Stimulated activated CD4-positive, alpha-beta T cell treated with anti-CD3 and anti-CD28 coated beads, Interleukin-1b, Interleukin-23, amount 100 ng/mL, for 1 hour (primary cell): ENCODE results near the gene SLC6A13.
"Not testable (repeated sequence)": the region's sequence is repeated elsewhere in the genome, so short reads cannot be mapped to it uniquely, and the experiment has no call there.

ENCODE experiments used
- DNase-seq, 2 donors: peaks; one replicate each; pipeline ENCODE4 v3.0.0-alpha.2; 2020; ENCODE audit warnings: low read depth in 2 of 2

The SLC6A13 gene

DNA sequence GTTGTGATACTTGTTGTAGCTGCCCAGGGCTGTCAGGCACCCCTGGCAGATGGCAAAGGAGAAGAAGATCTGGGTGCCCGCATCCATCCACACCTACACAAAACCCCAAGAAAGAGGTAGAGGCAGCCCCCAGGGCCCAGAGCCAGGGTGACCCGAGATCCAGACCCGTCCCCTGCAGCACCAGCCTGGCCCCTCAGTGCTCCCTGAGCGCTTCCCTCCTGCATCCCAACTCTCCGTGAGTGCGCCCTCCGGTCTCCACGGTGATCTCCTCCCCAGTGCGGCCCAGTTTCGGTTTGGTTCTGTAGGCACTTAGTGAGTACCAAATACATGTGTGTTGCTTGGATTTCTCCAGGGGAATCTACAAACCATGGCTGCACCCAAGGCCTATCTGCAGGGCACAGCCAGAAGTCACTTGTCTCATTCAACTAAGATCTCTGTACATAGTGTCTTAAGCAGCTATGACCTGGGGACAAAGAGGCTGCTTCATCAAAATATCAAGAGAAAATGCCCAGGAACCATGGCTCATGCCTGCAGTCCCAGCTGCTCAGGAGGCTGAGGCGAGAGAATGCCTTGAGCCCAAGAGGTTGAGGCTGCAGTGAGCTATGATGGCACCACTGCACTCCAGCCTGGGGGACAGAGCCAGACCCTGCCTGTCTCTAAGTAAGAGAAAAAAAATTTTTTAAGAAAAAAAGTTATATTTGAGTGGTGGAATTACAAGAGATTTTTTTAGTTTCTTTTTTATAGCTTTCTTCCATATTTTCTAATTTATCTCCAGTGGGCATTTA is 64.5 kb downstream of the SLC6A13 start:
- no peak for DNase-seq

GRCh38 chr12:197347-197746 is 65.3 kb downstream of the SLC6A13 start:
- DNase-seq: no peak

DNA sequence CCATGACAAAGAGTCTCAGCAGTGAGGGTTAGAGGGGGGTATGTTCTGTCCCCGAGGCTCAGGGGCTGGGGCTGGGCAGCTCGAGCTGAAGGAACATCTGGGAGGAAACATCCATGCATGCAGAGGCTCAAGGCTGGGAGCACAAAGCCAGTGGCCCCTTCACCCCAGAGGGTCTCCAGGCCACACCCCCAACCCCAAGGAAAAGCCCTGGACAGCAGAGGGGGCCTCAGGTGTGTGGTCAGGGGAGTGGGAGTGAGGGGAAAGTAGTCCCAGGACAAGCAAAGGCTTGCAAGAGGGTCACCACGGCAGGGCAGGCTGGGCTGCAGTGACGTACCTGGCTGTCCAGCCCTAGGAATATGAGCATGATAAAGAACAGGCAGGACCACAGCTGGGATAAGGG is 66.2 kb downstream of the SLC6A13 start:
- no peak for DNase-seq

GRCh38 chr12:195951-196350 is 66.7 kb downstream of the SLC6A13 start:
- DNase-seq: no peak

DNA sequence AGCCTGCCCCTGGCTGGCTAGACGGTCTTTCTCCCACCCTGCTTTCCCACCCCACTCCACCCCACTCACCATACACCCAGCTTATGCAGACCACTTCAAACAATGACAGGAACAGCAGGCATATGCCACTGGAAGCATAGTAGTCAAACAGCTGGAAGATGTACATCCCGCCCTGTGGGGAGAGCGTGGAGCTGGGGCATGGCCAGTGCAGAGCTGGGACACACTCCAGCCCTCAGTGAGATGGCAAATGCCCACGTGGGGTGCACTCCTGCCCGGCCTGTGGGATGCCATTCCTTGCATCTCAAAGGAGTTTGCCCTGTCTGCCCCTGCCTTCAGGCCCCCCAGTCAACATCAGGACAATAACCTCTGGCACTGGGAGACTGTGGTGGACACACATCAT is 67.5 kb downstream of the SLC6A13 start:
- DNase-seq: no peak

DNA sequence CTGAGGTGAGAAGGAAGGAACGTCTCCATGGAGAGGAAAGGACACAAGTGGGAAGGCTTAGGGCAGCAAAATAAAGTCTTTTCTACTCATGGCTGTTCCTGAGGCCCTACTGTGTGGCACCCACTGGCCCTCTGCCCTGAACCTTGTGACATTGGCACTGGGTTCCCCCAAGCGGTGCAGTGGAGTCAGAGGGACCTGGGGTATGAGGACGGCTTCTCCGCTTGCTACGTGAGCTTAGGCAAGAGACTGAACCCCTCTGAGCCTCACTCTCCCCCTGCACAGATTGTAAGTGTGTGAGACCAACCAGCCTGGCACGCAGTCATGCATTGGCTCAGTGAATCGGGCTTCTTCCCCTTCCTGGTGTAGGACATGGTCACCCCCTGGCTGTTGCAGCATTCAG is 68.4 kb downstream of the SLC6A13 start:
- no peak for DNase-seq

GRCh38 chr12:193261-193660 is 69.4 kb downstream of the SLC6A13 start:
- no peak for DNase-seq

DNA sequence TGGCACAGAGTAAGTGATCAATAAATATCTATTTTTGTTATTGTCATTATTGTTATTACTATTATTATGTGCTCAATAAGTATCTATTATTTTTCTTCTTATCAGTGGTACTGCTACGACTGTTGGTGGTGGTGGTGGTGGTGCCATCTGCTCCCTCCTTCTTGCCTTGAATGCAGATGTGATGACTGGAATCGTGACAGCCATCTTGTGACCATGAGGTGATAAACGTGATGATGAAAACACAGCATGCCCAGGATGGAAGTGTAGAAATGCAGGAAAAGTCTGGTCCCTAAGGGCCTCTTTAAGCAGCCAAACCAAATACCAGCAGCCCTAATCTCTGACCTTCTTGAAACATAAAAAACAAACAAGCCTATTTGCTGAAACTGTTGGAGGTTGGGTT is 71.1 kb downstream of the SLC6A13 start:
- DNase-seq: no peak

GRCh38 chr12:190881-191280 is 71.8 kb downstream of the SLC6A13 start:
- DNase-seq: no peak

DNA sequence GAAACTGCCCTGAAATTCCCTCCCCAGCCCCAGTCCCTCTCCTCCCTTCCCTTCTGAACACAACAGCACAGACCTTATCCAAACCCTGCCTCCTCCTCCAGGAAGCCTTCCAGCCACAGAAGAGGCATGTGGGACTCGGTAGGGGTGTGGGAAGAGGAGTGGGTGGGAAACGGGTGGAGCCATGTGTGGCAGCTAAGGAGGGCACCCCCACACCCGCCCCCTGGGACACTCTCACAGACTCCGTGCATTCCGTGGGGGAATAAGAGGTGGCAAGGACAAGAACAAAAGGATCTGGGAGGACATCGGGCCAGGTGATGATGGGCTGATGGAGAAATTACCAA is 73.0 kb downstream of the SLC6A13 start:
- no peak for DNase-seq

GRCh38 chr12:188910-189621 is 73.6 kb downstream of the SLC6A13 start:
- peak in 1 of 2 donors; percentile 1 for DNase-seq

GRCh38 chr12:187986-188909 is 74.4 kb downstream of the SLC6A13 start:
- DNase-seq: not testable (repeated sequence)

- no peak for DNase-seq
Measured at GRCh38 chr12:186006-186625, 76.5 kb downstream of the SLC6A13 start.

DNA sequence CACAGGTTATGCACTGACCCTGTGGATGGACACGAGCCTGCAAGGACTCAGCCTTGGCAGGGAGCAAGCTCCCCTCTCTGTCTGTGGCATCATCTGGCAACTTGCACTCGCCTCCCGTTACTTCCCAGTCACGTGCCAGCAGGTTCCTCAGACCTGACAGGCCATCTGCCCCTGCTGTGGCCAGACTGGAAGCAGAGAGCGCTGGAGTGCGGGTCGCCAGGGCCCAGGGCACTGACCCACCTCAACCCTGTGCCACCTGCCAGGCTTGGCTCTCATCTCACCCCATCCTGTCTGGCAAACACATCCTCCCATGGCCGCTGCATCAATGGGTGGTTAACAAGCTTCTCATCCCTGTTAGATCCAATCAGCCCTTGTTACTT is 77.1 kb downstream of the SLC6A13 start:
- no peak for DNase-seq

- DNase-seq: no peak
Measured at GRCh38 chr12:184811-185575, 77.6 kb downstream of the SLC6A13 start.

DNA sequence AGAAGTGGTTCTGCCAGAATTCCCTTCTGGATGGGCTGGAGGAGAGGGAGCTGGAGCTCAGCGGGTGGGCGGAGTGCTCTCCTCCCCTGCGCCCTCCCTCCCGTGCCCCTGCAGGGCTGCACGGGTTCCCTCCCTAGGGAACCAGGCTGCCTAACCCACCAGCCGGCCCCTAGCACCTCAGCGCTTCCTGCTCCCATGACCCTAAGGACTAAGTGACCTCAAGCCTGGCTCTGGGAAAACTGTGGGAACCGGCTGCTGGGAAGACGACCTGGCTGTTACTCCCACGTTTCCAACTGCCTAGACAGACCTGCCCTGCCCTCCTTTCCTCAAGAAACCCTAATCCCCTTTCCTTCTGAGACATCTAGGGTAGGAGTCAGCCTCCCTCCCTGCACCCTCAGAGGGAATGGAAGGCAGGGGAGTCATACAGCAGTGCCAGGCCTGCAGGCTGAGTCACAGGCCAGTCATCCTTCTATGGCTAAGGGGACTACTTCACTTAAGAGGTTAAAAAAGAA is 80.2 kb downstream of the SLC6A13 start:
- DNase-seq: no peak

DNA sequence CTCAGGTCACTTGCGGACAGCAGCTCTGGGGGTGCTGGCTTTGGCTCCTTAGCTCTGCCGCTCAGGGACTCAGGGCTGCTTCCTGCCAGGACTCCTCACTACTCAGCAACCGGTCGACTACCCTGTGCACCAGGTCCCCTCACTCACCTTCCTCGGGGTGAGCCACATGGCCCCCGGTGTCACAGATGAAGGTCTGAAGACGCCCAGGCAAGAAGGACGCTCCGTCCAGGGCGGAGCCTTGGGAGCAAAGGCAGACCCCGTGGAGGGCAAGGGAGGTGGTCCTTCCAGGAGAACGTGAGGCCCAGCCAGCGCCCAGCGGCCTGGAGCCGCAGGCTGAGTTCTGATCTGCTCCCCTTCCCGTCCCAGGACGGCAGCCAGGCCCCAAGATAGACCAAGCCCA is 80.7 kb downstream of the SLC6A13 start:
- no peak for DNase-seq

- DNase-seq: no peak
Measured at GRCh38 chr12:180445-180844, 82.2 kb downstream of the SLC6A13 start.

DNA sequence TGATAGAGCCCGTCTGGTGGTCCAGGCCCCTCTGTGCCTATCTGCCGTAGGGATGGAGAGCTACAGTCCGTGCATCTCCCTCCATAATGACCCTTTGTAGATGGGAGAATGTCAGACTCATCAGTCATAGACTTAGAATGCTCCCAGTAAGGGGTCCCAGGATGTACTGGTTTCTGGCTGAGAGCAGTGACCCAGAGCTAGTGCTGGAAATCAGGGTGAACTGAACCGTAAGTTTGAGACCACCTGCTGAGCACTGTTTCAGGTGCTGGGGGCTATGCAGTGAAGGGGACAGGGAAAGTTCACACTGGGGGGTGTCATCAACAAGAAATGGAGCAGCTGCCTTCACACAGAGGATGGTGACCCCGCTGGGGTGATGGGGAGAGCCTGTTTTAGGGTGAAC is 82.8 kb downstream of the SLC6A13 start:
- DNase-seq: no peak

GRCh38 chr12:179131-179884 is 83.3 kb downstream of the SLC6A13 start:
- no peak for DNase-seq

DNA sequence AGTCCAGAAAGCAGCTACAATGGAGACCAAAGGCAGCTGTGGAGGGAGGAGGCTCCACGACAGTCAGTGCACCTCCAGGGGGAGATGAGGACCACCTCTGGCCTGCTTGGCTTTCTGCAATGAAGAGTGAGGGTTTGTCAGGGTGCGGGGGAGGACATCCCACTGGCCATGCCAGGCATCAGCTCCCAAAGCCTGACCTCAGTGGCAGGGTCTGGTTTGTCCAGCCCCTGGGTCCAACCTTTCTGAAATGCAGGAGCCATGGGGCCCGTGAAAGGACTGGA is 83.9 kb downstream of the SLC6A13 start:
- no peak for DNase-seq
